ENCODE data around the gene PPP1R26.

Gene PPP1R26

DNA sequence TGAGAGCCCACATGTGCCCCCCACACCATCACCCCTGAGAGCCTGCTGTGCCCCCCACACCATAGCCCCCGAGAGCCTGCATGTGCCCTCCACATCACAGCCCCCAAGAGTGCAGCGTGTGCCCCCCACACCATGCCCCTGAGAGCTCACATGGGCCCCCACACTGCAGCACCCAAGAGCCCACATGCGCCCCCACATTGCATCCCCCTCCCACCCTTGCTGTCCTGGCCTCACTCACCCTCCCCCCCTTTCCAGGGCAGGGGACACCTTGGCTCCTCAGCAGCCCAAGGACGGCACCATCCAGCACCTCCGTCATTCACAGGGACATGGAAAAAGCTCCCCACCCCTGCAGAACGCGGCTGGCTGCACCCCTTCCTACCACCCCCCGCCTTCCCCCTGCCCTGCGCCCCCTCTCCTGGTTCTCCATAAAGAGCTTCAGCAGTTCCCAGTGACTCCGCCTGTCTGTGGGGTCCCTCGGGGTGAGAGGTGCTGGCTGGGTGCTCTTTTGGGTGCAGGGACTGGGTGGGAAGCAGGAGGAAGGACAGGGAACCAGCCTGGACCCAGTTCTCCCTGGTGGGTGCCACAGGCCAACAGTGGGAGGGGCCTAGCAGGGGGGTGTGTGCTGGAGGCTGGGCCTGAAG, 46.6 kb downstream of the PPP1R26 start:
- TF ChIP-seq POLR2AphosphoS5 (IDR thresholded peaks at IDR 0.05; ENCODE audit: low read depth, low read length) (no peak), TAF1 (IDR thresholded peaks at IDR 0.05; ENCODE audit: borderline replicate concordance, insufficient read depth, low read length) (no peak)

DNA sequence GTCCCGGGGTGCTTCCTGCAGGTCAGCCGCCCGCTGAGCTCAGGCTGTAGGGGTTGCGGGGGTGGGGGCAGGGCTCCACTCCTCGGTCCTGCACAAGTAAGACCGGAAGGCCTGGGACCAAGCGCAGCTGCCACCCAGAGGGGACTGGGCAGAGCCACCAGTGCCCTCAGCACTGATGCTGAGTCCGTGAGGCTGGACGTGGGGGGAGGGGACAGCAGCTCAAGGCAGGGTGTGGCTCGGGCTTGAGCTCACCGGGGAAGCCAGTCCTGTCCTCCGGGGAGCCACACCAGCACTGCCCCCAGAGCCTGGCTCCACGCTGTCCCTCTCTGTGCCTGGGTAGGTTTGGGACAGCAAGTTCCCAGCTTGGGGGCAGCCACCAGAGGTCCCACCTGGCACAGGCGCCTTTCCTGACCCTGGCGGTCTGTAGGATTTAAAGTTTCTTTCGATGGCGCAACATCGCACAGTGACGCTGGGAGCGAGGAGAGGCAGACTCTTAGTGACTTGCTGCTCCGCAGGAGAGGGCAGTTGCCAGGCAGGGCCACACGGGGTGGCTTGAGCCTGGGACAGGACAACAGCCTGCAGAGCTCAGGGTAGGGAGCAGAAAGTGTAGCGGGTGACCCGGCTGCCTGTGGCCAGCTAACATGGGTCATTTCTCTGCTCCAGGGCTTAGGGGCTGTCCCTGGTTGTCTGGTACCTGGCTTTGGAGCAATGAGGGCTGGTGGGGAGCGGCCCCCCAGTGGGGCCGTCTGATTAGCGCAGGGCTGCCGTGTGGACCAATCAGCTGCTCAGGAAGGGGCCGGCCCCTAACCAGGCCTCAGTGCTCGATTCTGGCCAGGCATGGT, 47.4 kb downstream of the PPP1R26 start:
- TF ChIP-seq POLR2AphosphoS5 (IDR thresholded peaks at IDR 0.05; ENCODE audit: low read depth, low read length) (no peak), FOXP2 (optimal IDR thresholded peaks at IDR 0.05; ENCODE audit: borderline replicate concordance, extremely low read depth, extremely low read length, insufficient read depth) (no peak), TAF1 (IDR thresholded peaks at IDR 0.05; ENCODE audit: borderline replicate concordance, insufficient read depth, low read length) (no peak), SIN3A (IDR thresholded peaks at IDR 0.05; ENCODE audit: borderline replicate concordance, insufficient read depth, low read length) (no peak)
- TF ChIP-seq, protein P1, sequence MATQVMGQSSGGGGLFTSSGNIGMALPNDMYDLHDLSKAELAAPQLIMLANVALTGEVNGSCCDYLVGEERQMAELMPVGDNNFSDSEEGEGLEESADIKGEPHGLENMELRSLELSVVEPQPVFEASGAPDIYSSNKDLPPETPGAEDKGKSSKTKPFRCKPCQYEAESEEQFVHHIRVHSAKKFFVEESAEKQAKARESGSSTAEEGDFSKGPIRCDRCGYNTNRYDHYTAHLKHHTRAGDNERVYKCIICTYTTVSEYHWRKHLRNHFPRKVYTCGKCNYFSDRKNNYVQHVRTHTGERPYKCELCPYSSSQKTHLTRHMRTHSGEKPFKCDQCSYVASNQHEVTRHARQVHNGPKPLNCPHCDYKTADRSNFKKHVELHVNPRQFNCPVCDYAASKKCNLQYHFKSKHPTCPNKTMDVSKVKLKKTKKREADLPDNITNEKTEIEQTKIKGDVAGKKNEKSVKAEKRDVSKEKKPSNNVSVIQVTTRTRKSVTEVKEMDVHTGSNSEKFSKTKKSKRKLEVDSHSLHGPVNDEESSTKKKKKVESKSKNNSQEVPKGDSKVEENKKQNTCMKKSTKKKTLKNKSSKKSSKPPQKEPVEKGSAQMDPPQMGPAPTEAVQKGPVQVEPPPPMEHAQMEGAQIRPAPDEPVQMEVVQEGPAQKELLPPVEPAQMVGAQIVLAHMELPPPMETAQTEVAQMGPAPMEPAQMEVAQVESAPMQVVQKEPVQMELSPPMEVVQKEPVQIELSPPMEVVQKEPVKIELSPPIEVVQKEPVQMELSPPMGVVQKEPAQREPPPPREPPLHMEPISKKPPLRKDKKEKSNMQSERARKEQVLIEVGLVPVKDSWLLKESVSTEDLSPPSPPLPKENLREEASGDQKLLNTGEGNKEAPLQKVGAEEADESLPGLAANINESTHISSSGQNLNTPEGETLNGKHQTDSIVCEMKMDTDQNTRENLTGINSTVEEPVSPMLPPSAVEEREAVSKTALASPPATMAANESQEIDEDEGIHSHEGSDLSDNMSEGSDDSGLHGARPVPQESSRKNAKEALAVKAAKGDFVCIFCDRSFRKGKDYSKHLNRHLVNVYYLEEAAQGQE (IDR thresholded peaks at IDR 0.05; ENCODE audit: insufficient read depth in 1 of 2, low read depth in 2 of 2, low read length in 2 of 2): no peak

DNA sequence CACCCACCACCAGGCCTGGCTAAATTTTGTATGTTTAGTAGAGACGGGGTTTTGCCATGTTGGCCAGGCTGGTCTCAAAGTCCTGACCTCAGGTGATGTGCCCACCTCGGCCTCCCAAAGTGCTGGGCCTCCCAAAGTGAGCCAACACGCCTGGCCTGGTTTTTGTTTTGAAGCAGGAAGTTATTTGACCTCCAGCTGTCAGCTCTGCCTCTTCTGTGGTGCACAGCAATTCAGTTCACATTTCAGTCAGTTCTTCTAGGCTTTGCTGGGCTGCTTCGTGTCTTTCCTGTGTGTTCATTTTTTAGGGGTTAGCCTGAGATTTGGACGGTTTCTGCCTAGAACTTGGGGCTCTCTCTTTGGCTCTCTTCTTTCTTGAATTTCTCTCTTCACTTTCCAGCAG, 50.6 kb downstream of the PPP1R26 start:
- TF ChIP-seq SIN3A (IDR thresholded peaks at IDR 0.05; ENCODE audit: borderline replicate concordance, insufficient read depth, low read length): no peak
- no peak for TF ChIP-seq POLR2AphosphoS5 (IDR thresholded peaks at IDR 0.05; ENCODE audit: low read depth, low read length)
- TF ChIP-seq FOXP2 (optimal IDR thresholded peaks at IDR 0.05; ENCODE audit: borderline replicate concordance, extremely low read depth, extremely low read length, insufficient read depth): no peak
- TF ChIP-seq TAF1 (IDR thresholded peaks at IDR 0.05; ENCODE audit: borderline replicate concordance, insufficient read depth, low read length): no peak
- TF ChIP-seq, protein P1 (IDR thresholded peaks at IDR 0.05; ENCODE audit: insufficient read depth in 1 of 2, low read depth in 2 of 2, low read length in 2 of 2): no peak

DNA sequence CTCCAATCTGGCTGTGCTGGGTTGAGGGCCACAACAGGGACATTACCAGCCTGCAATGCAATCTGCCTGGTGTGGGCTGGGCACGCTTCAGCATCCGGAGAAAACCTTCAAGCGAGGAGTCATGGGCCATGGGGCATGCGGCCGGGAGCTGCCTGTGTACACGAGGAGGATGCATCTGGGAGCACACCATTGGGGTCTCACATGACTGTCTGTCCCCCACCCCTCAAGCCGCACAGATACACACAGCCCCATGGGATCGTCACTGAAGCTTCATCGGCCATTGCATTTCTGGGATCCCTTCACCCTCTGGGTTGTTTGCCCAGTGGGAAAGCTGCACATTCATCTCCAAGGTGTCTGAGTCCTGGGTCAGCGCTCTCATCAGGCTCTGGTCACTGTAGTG, 51.5 kb downstream of the PPP1R26 start:
- no peak for TF ChIP-seq TAF1 (IDR thresholded peaks at IDR 0.05; ENCODE audit: borderline replicate concordance, insufficient read depth, low read length)
- TF ChIP-seq POLR2AphosphoS5 (IDR thresholded peaks at IDR 0.05; ENCODE audit: low read depth, low read length): no peak
- no peak for TF ChIP-seq FOXP2 (optimal IDR thresholded peaks at IDR 0.05; ENCODE audit: borderline replicate concordance, extremely low read depth, extremely low read length, insufficient read depth)
- TF ChIP-seq SIN3A (IDR thresholded peaks at IDR 0.05; ENCODE audit: borderline replicate concordance, insufficient read depth, low read length): no peak
- TF ChIP-seq, protein P1 (IDR thresholded peaks at IDR 0.05; ENCODE audit: insufficient read depth in 1 of 2, low read depth in 2 of 2, low read length in 2 of 2): no peak

DNA sequence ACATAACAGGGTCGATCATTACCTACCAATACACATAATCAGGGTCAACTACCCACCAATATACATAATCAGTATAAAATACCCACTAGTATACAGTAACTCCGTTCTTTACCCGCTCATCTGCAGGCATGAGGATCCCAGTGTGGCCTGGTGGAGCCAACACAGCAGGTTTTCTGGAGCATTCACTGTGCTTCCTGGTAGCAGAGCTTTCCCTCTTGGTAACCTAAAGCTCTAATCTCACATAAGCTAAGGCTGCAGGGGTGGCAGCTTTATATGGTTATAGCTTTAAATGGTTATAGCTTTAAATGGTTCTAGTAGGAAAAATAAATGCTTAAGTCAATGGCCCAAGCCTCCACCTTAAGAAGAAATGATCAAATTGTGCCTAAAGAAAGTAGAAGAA, 53.5 kb downstream of the PPP1R26 start:
- TF ChIP-seq SIN3A (IDR thresholded peaks at IDR 0.05; ENCODE audit: borderline replicate concordance, insufficient read depth, low read length): no peak
- TF ChIP-seq FOXP2 (optimal IDR thresholded peaks at IDR 0.05; ENCODE audit: borderline replicate concordance, extremely low read depth, extremely low read length, insufficient read depth): no peak
- TF ChIP-seq, protein P1 (IDR thresholded peaks at IDR 0.05; ENCODE audit: insufficient read depth in 1 of 2, low read depth in 2 of 2, low read length in 2 of 2): no peak
- no peak for TF ChIP-seq TAF1 (IDR thresholded peaks at IDR 0.05; ENCODE audit: borderline replicate concordance, insufficient read depth, low read length)
- TF ChIP-seq POLR2AphosphoS5 (IDR thresholded peaks at IDR 0.05; ENCODE audit: low read depth, low read length): no peak
